Neural crest cell (in vitro differentiated cells): Measurements from ENCODE around the gene TTN. TPM values are rescaled to one million over a fixed set of nuclear protein-coding genes. Genes with fewer than 3 reads are reported as not detected.
A peak's percentile ranks its signal among the peaks of the same experiment; 100 is the strongest.

Experiments
- DNase-seq: peaks from one replicate; pipeline ENCODE4 v3.0.0; 2021; ENCODE audit warnings: low read depth, mixed read lengths, low spot score
- H3K27ac Mint-ChIP-seq: one replicate; pipeline ENCODE4 v1.8.0; 2021; ENCODE audit warnings: mild to moderate bottlenecking, mixed read lengths; ENCODE audit not compliant: unreplicated experiment
- H3K27me3 Mint-ChIP-seq: 2 replicates; pipeline ENCODE4 v1.8.0; 2021; ENCODE audit warnings: low read depth, mild to moderate bottlenecking, mixed read lengths
- H3K36me3 Mint-ChIP-seq: 2 replicates; pipeline ENCODE4 v1.8.0; 2021; ENCODE audit warnings: low read depth, mild to moderate bottlenecking, mixed read lengths
- H3K4me1 Mint-ChIP-seq: 2 replicates; pipeline ENCODE4 v1.8.0; 2021; ENCODE audit warnings: mixed read lengths
- H3K4me3 Mint-ChIP-seq: one replicate; pipeline ENCODE4 v1.8.0; 2021; ENCODE audit warnings: mild to moderate bottlenecking, mixed read lengths
- H3K9me3 Mint-ChIP-seq: 2 replicates; pipeline ENCODE4 v1.8.0; 2021; ENCODE audit warnings: mixed read lengths
- total RNA-seq: library from RNA; stranded (reverse); gene quantifications from 2 replicates; pipeline ENCODE4 v1.2.1, GENCODE V29; 2021
- TF ChIP-seq, protein P1 (sequence below): fragments of 200-600 bp; sonication (generic); conservative IDR thresholded peaks from 2 replicates; pipeline ENCODE4 v1.5.0; 2021; ENCODE audit warnings: antibody characterized with exemption, mild to moderate bottlenecking

The TTN gene
- total RNA-seq, 1 donor from 2014 or later, result under 0.01 TPM

DNA sequence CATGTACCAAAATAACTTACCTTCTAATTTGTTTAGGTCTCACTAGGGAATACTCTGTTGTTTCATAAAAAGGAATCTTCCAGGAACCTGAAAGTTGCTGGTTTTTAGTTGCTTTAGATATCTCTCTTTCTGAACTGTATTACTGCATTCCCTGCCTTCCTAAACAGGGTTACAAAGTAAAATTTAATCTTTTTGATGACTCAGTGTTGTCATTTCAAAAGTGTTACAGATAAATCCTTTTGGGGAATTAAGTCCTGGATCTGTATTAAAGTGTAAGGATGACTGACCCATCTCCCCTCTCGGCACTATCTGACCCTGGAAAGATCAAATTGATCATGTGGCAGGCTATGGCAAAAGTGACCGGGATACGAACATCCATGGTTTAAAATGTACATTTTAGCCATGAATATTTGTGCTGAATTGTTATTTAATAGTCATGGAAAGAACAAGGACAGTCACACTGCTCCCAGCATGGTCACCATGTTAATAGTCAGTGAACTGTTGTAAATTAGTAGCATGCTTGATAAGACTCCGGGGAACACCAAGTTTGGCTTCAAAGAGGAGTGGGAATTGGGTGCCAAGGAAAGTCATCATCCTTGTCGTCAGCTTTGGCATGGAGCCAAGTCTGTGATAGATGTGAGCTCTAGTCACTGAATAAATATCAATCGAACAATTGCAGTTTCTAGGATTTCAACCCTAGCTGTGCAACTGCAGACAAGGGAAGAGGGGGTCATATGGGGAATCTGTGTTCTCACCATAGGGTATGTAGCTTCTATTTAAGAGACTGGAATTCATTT lies 322.8 kb downstream of the TTN start:
- TF ChIP-seq, protein P1, sequence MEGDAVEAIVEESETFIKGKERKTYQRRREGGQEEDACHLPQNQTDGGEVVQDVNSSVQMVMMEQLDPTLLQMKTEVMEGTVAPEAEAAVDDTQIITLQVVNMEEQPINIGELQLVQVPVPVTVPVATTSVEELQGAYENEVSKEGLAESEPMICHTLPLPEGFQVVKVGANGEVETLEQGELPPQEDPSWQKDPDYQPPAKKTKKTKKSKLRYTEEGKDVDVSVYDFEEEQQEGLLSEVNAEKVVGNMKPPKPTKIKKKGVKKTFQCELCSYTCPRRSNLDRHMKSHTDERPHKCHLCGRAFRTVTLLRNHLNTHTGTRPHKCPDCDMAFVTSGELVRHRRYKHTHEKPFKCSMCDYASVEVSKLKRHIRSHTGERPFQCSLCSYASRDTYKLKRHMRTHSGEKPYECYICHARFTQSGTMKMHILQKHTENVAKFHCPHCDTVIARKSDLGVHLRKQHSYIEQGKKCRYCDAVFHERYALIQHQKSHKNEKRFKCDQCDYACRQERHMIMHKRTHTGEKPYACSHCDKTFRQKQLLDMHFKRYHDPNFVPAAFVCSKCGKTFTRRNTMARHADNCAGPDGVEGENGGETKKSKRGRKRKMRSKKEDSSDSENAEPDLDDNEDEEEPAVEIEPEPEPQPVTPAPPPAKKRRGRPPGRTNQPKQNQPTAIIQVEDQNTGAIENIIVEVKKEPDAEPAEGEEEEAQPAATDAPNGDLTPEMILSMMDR, result no peak

DNA sequence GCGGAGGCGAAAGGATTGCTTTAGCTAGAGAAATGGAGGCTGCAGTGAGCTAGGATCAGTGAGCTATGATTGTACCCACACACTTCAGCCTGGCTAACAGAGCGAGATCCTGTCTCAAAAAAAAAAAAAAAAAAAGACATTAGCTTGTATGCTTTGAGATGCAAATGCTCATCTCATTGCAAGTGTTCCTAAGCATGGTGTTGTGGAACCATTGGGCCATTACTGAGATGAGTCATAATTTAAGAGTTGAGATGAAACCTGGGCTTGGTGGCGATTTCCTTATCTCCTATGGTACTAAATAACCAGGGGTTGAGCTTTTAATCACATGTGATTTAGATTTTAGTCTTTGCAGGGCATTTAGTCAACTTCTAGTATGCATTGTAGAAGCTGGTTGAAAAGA lies 324.8 kb downstream of the TTN start:
- TF ChIP-seq, protein P1, result no peak
- DNase-seq, result no peak
- Mint-ChIP-seq H3K4me3 (peak overlapping the region; percentile 98), H3K36me3 (peaks cover 8% of the 10 kb centered on the region), H3K27ac (no peak overlapping the region), H3K9me3 (no peaks in the 10 kb centered on the region), H3K27me3 (no peaks in the 10 kb centered on the region), H3K4me1 (peaks cover 40% of the 10 kb centered on the region)

More for the DNA sequence above, 322.8 kb downstream of the TTN start:
- Mint-ChIP-seq H3K36me3 (peaks cover 9% of the 10 kb centered on the region), H3K4me1 (peaks cover 27% of the 10 kb centered on the region), H3K4me3 (peak overlapping the region; percentile 17), H3K27me3 (no peaks in the 10 kb centered on the region), H3K27ac (no peak overlapping the region), H3K9me3 (no peaks in the 10 kb centered on the region)
- no peak for DNase-seq

DNA sequence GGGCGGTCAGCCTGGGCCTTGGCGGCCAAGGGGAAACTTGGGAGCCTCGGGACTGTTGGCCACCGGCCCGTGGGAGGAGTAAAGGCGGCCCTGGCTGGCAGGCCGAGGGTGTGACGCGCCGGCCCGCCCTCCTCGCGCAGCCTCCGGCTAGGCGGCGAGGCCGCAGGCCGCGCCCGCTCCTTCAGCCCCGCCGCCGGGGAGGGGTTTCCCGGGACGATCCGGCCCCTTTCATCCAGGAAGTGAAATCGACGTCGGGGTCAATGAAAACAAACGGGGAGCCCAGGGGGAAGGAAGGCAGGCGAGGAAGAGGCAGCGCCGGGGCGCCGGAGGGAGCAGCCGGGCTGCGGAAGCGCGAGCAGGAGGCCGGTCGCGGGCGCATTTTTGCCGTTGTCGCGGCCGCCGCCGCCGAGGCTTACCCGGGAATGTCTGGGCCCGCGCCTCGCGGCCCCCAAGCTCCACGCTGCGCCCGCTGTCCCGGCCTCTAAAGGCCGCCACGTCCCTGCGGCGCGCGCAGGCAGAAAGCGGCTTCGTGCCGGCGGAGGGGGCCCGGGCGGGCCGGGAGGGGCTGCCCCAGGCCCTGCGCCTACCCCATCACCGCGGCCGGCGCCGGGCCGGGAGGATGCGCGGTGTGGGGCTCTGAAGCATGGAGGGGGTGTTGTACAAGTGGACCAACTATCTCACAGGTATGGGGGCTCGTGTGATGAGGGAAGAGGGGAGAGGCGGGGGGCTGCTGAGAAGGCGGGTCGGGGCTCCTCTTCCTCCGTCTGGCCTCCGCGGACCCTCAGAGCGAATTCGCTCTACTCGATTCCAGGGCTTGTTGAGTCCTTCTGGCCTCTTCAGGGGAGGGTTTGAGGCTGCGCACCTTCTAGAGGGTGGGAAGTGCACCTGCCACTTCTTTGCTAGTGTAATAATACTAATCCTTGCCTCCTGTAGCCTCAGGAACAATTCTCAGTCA lies 326.7 kb downstream of the TTN start, which contains the start of gene PLEKHA3:
PLEKHA3 (plus strand) TSS at position 231 of the 955 bp plus-strand sequence; CDS start at position 644, 413 bp downstream.
- Mint-ChIP-seq H3K27me3 (no peaks in the 10 kb centered on the region), H3K27ac (peak within 1 kb of the TSS; percentile 98), H3K4me1 (peaks cover 56% of the 10 kb centered on the region), H3K4me3 (peak within 1 kb of the TSS; percentile 98), H3K36me3 (no peaks in the 10 kb centered on the region), H3K9me3 (no peaks in the 10 kb centered on the region)
- DNase-seq, result peak; percentile 85
- TF ChIP-seq, protein P1, result no peak

DNA sequence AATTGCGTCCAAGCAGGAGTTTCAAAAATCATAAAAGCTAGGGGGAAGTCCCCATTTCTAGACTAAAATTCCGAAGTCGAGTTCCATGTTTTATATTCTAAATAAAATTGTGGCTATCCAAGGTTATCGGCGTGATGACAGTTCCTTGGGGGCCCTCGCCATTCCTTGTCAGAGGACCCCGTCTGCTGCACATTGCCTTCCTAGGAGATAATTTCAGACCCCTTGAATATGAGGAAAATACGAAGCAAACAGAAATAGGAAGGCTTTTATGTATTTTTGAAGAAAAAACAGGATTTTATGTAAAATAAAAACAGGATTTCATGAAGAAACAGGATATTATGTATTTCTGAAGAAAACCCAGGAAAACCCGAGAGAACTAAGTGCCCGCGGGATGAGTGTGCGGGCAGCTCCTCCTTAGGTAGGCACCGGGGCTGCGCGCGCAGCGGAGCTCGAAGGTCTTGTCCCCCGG lies 327.4 kb downstream of the TTN start:
- H3K9me3 Mint-ChIP-seq, result no peaks in the 10 kb centered on the region
- H3K27me3 Mint-ChIP-seq, result no peaks in the 10 kb centered on the region
- H3K4me3 Mint-ChIP-seq, result peak overlapping the region; percentile 97
- H3K27ac Mint-ChIP-seq, result no peak overlapping the region
- no peaks in the 10 kb centered on the region for H3K36me3 Mint-ChIP-seq
- TF ChIP-seq, protein P1, result no peak
- peaks cover 56% of the 10 kb centered on the region for H3K4me1 Mint-ChIP-seq
- no peak for DNase-seq

DNA sequence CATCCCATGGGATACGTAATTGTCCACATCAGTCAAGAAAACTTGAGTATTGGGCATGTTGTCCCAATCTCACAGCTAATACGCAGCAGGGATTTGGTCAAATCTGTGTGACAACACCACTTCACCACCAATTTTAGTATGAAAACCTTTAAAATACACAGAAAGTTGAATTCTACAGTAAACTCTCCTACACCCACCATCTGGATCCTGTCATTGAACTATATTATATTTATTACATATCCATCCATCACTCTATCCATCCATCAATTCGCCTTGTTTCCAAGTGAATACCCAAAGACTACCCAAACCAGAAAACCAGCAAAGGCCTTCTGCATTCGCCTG lies 328.0 kb downstream of the TTN start:
- H3K4me3 Mint-ChIP-seq, result peak overlapping the region; percentile 97
- H3K4me1 Mint-ChIP-seq, result peaks cover 56% of the 10 kb centered on the region
- no peaks in the 10 kb centered on the region for H3K36me3 Mint-ChIP-seq
- no peaks in the 10 kb centered on the region for H3K9me3 Mint-ChIP-seq
- TF ChIP-seq, protein P1, result peak; percentile 11
- DNase-seq, result no peak
- no peaks in the 10 kb centered on the region for H3K27me3 Mint-ChIP-seq
- peak overlapping the region; percentile 100 for H3K27ac Mint-ChIP-seq
